ENCODE measurements around the gene PAK3. TPM values are rescaled to one million over a fixed set of nuclear protein-coding genes. Genes with fewer than 3 reads are reported as not detected.

The PAK3 gene
- total RNA-seq (2014; rRNA removed; shearing (Covaris generic)), result 4.1 and 5.2 TPM in 2 replicates

GRCh38 chrX:111095974-111096895, at the start of gene PAK3:
Gene PAK3, plus strand, starts transcription at chrX:111096191. Its CDS starts 26,913 bp downstream, at chrX:111123104.
- H3K27ac ChIP-seq, result peak within 1 kb of the TSS; percentile 25
- H3K36me3 ChIP-seq, result no peaks in the 10 kb centered on the region
- H3K4me1 ChIP-seq, result peaks cover 6% of the 10 kb centered on the region; the same call in 1 of the 2 replicates
- DNase-seq, result peak; percentile 86 to 94
- no peaks in the 10 kb centered on the region for H3K27me3 ChIP-seq
- peak within 1 kb of the TSS; percentile 70 for H3K4me3 ChIP-seq
- no peaks in the 10 kb centered on the region for H3K9me3 ChIP-seq (replicated peaks)

GRCh38 chrX:111047575-111047974, 48.4 kb upstream of the PAK3 start:
- Histone ChIP-seq H3K27me3 (no peaks in the 10 kb centered on the region), H3K27ac (no peak overlapping the region), H3K4me3 (no peak overlapping the region), H3K4me1 (no peaks in the 10 kb centered on the region), H3K9me3 (replicated peaks) (no peaks in the 10 kb centered on the region), H3K36me3 (no peaks in the 10 kb centered on the region)
- no peak for DNase-seq

- Histone ChIP-seq H3K9me3 (replicated peaks) (no peaks in the 10 kb centered on the region), H3K27ac (no peak overlapping the region), H3K4me1 (no peaks in the 10 kb centered on the region), H3K27me3 (no peaks in the 10 kb centered on the region), H3K36me3 (no peaks in the 10 kb centered on the region), H3K4me3 (no peak overlapping the region)
- DNase-seq, result no peak
These were observed 43.5 kb upstream of the PAK3 start for GRCh38 chrX:111052478-111052877.

- Histone ChIP-seq H3K27me3 (no peaks in the 10 kb centered on the region; the same call in 1 of the 2 replicates), H3K4me1 (no peaks in the 10 kb centered on the region), H3K36me3 (no peaks in the 10 kb centered on the region), H3K4me3 (no peak overlapping the region), H3K9me3 (replicated peaks) (no peaks in the 10 kb centered on the region; the same call in 1 of the 2 replicates), H3K27ac (no peak overlapping the region)
- DNase-seq, result no peak
These were observed 24.3 kb upstream of the PAK3 start for GRCh38 chrX:111071542-111072277.

- Histone ChIP-seq H3K27me3 (no peaks in the 10 kb centered on the region), H3K36me3 (no peaks in the 10 kb centered on the region), H3K4me3 (no peak overlapping the region), H3K9me3 (replicated peaks) (no peaks in the 10 kb centered on the region), H3K27ac (no peak overlapping the region), H3K4me1 (peaks cover 19% of the 10 kb centered on the region)
- peak in 1 of 2 experiments; percentile 30 for DNase-seq
These were observed 12.9 kb upstream of the PAK3 start for GRCh38 chrX:111083081-111083480.

GRCh38 chrX:111086591-111087006, 9.4 kb upstream of the PAK3 start:
- H3K27ac ChIP-seq, result peak overlapping the region; percentile 6; the same call in 1 of the 2 replicates
- DNase-seq, result peak in 1 of 2 experiments; percentile 56
- H3K4me1 ChIP-seq, result peaks cover 19% of the 10 kb centered on the region
- no peaks in the 10 kb centered on the region for H3K36me3 ChIP-seq
- H3K9me3 ChIP-seq (replicated peaks), result no peaks in the 10 kb centered on the region
- no peaks in the 10 kb centered on the region for H3K27me3 ChIP-seq
- no peak overlapping the region for H3K4me3 ChIP-seq

GRCh38 chrX:111088628-111089027, 7.4 kb upstream of the PAK3 start:
- H3K27ac ChIP-seq, result no peak overlapping the region
- peaks cover 16% of the 10 kb centered on the region for H3K4me1 ChIP-seq
- DNase-seq, result peak in 1 of 2 experiments; percentile 33
- H3K27me3 ChIP-seq, result no peaks in the 10 kb centered on the region
- no peak overlapping the region for H3K4me3 ChIP-seq
- H3K9me3 ChIP-seq (replicated peaks), result no peaks in the 10 kb centered on the region
- no peaks in the 10 kb centered on the region for H3K36me3 ChIP-seq

- Histone ChIP-seq H3K27me3 (no peaks in the 10 kb centered on the region), H3K36me3 (no peaks in the 10 kb centered on the region), H3K27ac (no peak overlapping the region), H3K4me1 (peaks cover 11% of the 10 kb centered on the region), H3K4me3 (no peak overlapping the region), H3K9me3 (replicated peaks) (no peaks in the 10 kb centered on the region)
- DNase-seq, result no peak
These were observed 5.5 kb upstream of the PAK3 start for GRCh38 chrX:111090458-111090857.

GRCh38 chrX:111098874-111099273, 2.9 kb downstream of the PAK3 start:
- no peaks in the 10 kb centered on the region for H3K27me3 ChIP-seq
- no peak overlapping the region for H3K27ac ChIP-seq
- DNase-seq, result peak; percentile 43 to 59
- no peaks in the 10 kb centered on the region for H3K36me3 ChIP-seq
- no peaks in the 10 kb centered on the region for H3K9me3 ChIP-seq (replicated peaks)
- no peak overlapping the region for H3K4me3 ChIP-seq
- H3K4me1 ChIP-seq, result no peaks in the 10 kb centered on the region

GRCh38 chrX:111100191-111100590, 4.2 kb downstream of the PAK3 start:
- no peak overlapping the region for H3K27ac ChIP-seq
- no peak overlapping the region for H3K4me3 ChIP-seq
- H3K4me1 ChIP-seq, result no peaks in the 10 kb centered on the region
- no peaks in the 10 kb centered on the region for H3K9me3 ChIP-seq (replicated peaks)
- DNase-seq, result peak; percentile 61 to 87
- no peaks in the 10 kb centered on the region for H3K27me3 ChIP-seq
- no peaks in the 10 kb centered on the region for H3K36me3 ChIP-seq

- Histone ChIP-seq H3K4me3 (no peak overlapping the region), H3K9me3 (replicated peaks) (no peaks in the 10 kb centered on the region), H3K4me1 (no peaks in the 10 kb centered on the region), H3K36me3 (0 out of 2 replicates have a peak, but pooled peaks cover 4% of the 10 kb centered on the region), H3K27ac (no peak overlapping the region), H3K27me3 (no peaks in the 10 kb centered on the region)
- no peak for DNase-seq
These were observed 5.6 kb downstream of the PAK3 start for GRCh38 chrX:111101580-111101979.

GRCh38 chrX:111102636-111103035, 6.6 kb downstream of the PAK3 start:
- 0 out of 2 replicates have a peak, but pooled peaks cover 4% of the 10 kb centered on the region for H3K36me3 ChIP-seq
- no peaks in the 10 kb centered on the region for H3K9me3 ChIP-seq (replicated peaks)
- no peaks in the 10 kb centered on the region for H3K27me3 ChIP-seq
- no peak overlapping the region for H3K27ac ChIP-seq
- no peaks in the 10 kb centered on the region for H3K4me1 ChIP-seq
- DNase-seq, result no peak
- H3K4me3 ChIP-seq, result no peak overlapping the region

GRCh38 chrX:111103246-111103645, 7.3 kb downstream of the PAK3 start:
- Histone ChIP-seq H3K4me1 (no peaks in the 10 kb centered on the region), H3K36me3 (0 out of 2 replicates have a peak, but pooled peaks cover 4% of the 10 kb centered on the region), H3K9me3 (replicated peaks) (no peaks in the 10 kb centered on the region), H3K27ac (no peak overlapping the region), H3K4me3 (no peak overlapping the region), H3K27me3 (no peaks in the 10 kb centered on the region)
- no peak for DNase-seq

- peaks cover 10% of the 10 kb centered on the region for H3K4me1 ChIP-seq
- H3K36me3 ChIP-seq, result 0 out of 2 replicates have a peak, but pooled peaks cover 4% of the 10 kb centered on the region
- DNase-seq, result no peak
- H3K27ac ChIP-seq, result no peak overlapping the region
- H3K4me3 ChIP-seq, result no peak overlapping the region
- H3K27me3 ChIP-seq, result no peaks in the 10 kb centered on the region
- no peaks in the 10 kb centered on the region for H3K9me3 ChIP-seq (replicated peaks)
These were observed 14.2 kb downstream of the PAK3 start for GRCh38 chrX:111110098-111110775.
